Heart left ventricle (tissue), 16 donors: ENCODE measurements around the gene PHF1. TPM values are rescaled to one million over a fixed set of nuclear protein-coding genes. Genes with fewer than 3 reads are reported as not detected.

Experiments
- ATAC-seq, 4 donors: fragments of 200-7000 bp; cut with Tn5 transposase; one replicate each; pipeline ENCODE4 v1.9.1; 2020 to 2022; ENCODE audit warnings: moderate library complexity in 4 of 4, mild to moderate bottlenecking in 3 of 4, moderate number of reproducible peaks in 1 of 4
- DNase-seq, 5 donors: peaks; one replicate each; pipeline ENCODE4 v3.0.0-alpha.2; 2020
- H3K27ac ChIP-seq, 12 donors: fragments of 200-600 bp; sonication (generic) in 4 of 12; one replicate each; pipeline versions ENCODE4 v1.5.0 to v1.8.0; 2016 to 2022; ENCODE audit warnings: mild to moderate bottlenecking in 2 of 12
- H3K27me3 ChIP-seq, 9 donors: fragments of 200-600 bp; sonication (generic) in 2 of 9; one replicate each; pipeline versions ENCODE4 v1.5.1 to v1.8.0; 2016 to 2022; ENCODE audit warnings: mild to moderate bottlenecking in 3 of 9
- H3K36me3 ChIP-seq, 9 donors: fragments of 200-600 bp; sonication (generic) in 2 of 9; one replicate each; pipeline versions ENCODE4 v1.5.0 to v1.8.0; 2018 to 2022; ENCODE audit warnings: mild to moderate bottlenecking in 2 of 9
- H3K4me1 ChIP-seq, 12 donors: fragments of 200-600 bp; sonication (generic) in 4 of 12; one replicate each; pipeline versions ENCODE4 v1.5.0 to v1.8.0; 2016 to 2022; ENCODE audit warnings: mild to moderate bottlenecking in 3 of 12
- H3K4me3 ChIP-seq, 12 donors: fragments of 200-600 bp; sonication (generic) in 4 of 12; one replicate each; pipeline versions ENCODE4 v1.5.0 to v1.8.0; 2017 to 2022; ENCODE audit warnings: mild to moderate bottlenecking in 9 of 12, moderate library complexity in 4 of 12
- H3K9me3 ChIP-seq, 12 donors: fragments of 200-600 bp; sonication (generic) in 4 of 12; one replicate each; pipeline versions ENCODE4 v1.5.0 to v1.8.0; 2016 to 2022; ENCODE audit warnings: mild to moderate bottlenecking in 1 of 12
- CTCF ChIP-seq, 12 donors: fragments of 200-600 bp; sonication (generic) in 4 of 12; IDR thresholded peaks; one replicate each; pipeline versions ENCODE4 v1.5.0 to v1.8.0; 2018 to 2022; ENCODE audit warnings: antibody characterized with exemption in 12 of 12, mild to moderate bottlenecking in 5 of 12
- POLR2A ChIP-seq, 2 donors: fragments of 450-650 bp; IDR thresholded peaks; one replicate each; pipeline ENCODE4 v1.6.1; 2017; ENCODE audit warnings: antibody characterized with exemption in 2 of 2, mild to moderate bottlenecking in 2 of 2, moderate library complexity in 2 of 2
- WGBS, 4 donors: extraction: QIAGEN DNeasy Blood & Tissue Kit in 2 of 4; methylation state at CpG; one replicate each; pipeline versions ENCODE4 v1.1.5 to v1.1.7; 2013 to 2018; 5-methylcytosine and 5-hydroxymethylcytosine counted together
- intact Hi-C, 10 donors: fragments of 100-400 bp; cut with DNase I; formaldehyde crosslinking; loops; one replicate each; pipeline versions ENCODE4 v1.11.1 to v1.14.2; 2022
- polyA plus RNA-seq, 2 donors: library from polyadenylated mRNA; stranded (reverse); fragments of 200-250 nt; gene quantifications; one replicate each; pipeline ENCODE4 v1.2.3, GENCODE V29; 2013
- total RNA-seq, 9 donors: library from RNA; depleted of rRNA in 2 of 9; stranded (reverse); fragments of >200 nt in 2 of 9; fragmentation: NEBNext Ultra II Directional in 3 of 9; extraction: Animal tissue kit (Norgen Biotek cat#: 25700) in 3 of 9; gene quantifications; one replicate each; pipeline versions ENCODE4 v1.1.0 to v1.2.4, GENCODE V29; 2016 to 2023
- donor health status: ischemic (EF 13 %, LVEDD 7.1; RV severe dilation, severe dysfunction).
- donor health status: healthy with polysubstance abuse.
- donor health status: DM: no; HTN: yes; CAD: no.
- donor health status: DM: no; HTN: no; CAD: no.
- donor health status: ischemic (EF 25% LVEDD 6.9; RV normal size, moderate dysfunction).
- donor health status: ischemic (EF 25% LVEDD 5.7; RV mildly dilated, moderate dysfunction).
- donor health status: healthy.
- donor health status: DM: yes; HTN: yes; CAD: no.
- donor health status: ischemic (EF 35%, LVEDD 5.7; RV mildly dilated, moderate dysfunction).
- donor health status: nonischemic (EF 11% LVEDD 7.7; RV severe dilation, severe dysfunction).
- donor health status: DM: yes; HTN: yes; CAD: no.
- donor health status: PGD.
- donor health status: ischemic (EF 29% LVEDD 5.4; RV normal size, mild dysfunction).
- donor health status: nonischemic (EF 23%, LVEDD 6.1; RV moderate dilation, normal function).

Gene PHF1
- total and polyA plus RNA-seq, 11 donors = 43.0 to 82.1 (median 50.0) TPM

- DNase-seq = no peak
- peaks cover 0 to 18% (median 0%) of the 10 kb centered on the region in 9 donors for H3K36me3 ChIP-seq
- no peak overlapping the region for H3K4me3 ChIP-seq
- H3K4me1 ChIP-seq = peaks cover 0 to 7% (median 0%) of the 10 kb centered on the region in 12 donors
- H3K27me3 ChIP-seq = no peaks in the 10 kb centered on the region
- no peak for TF ChIP-seq POLR2A (IDR thresholded peaks at IDR 0.05)
- TF ChIP-seq CTCF (IDR thresholded peaks at IDR 0.05) = no peak
- ATAC-seq = no peak
- no peaks in the 10 kb centered on the region for H3K9me3 ChIP-seq
- no peak overlapping the region for H3K27ac ChIP-seq
- intact Hi-C loops = no loop called here
- WGBS, 4 donors = 90 to 97% (median 96%) methylated on average over 15 to 17 of the region's 17 CpGs
These were observed 4.7 kb upstream of the PHF1 start for GRCh38 chr6:33406126-33406525.

- WGBS, 4 donors = 75 to 81% (median 78%) methylated on average over 5 of the region's 5 CpGs
- peaks cover 0 to 14% (median 7%) of the 10 kb centered on the region in 12 donors for H3K4me1 ChIP-seq
- no peak for TF ChIP-seq POLR2A (IDR thresholded peaks at IDR 0.05)
- TF ChIP-seq CTCF (IDR thresholded peaks at IDR 0.05) = peak in 7 of 12 donors; percentile 12 to 46 (median 29)
- peaks cover 0 to 19% (median under 1%) of the 10 kb centered on the region in 9 donors for H3K36me3 ChIP-seq
- no peak for ATAC-seq
- no peak overlapping the region for H3K27ac ChIP-seq
- H3K4me3 ChIP-seq = no peak overlapping the region
- no peaks in the 10 kb centered on the region for H3K27me3 ChIP-seq
- no peaks in the 10 kb centered on the region for H3K9me3 ChIP-seq
- intact Hi-C loops = no loop called here
- DNase-seq = no peak
These were observed 3.6 kb upstream of the PHF1 start for GRCh38 chr6:33407132-33407718.

- TF ChIP-seq POLR2A (IDR thresholded peaks at IDR 0.05) (peak in 1 of 2 donors; percentile 64), CTCF (IDR thresholded peaks at IDR 0.05) (no peak)
- intact Hi-C loops = loop anchor here in 7 of 10 donors (1.0 to 10.0 kb wide), 6 partner anchors 8 to 208 kb away; partner anchors contain the start of genes KIFC1 (in 6 of the 7), CUTA (in 1 of the 7), HSD17B8 (in 1 of the 7) and RXRB (in 1 of the 7)
- H3K4me3 ChIP-seq = peak overlapping the region; percentile 68 to 100 (median 94)
- peaks cover 0 to 24% (median 14%) of the 10 kb centered on the region in 12 donors for H3K4me1 ChIP-seq
- H3K36me3 ChIP-seq = peaks cover 0 to 36% (median 30%) of the 10 kb centered on the region in 9 donors
- peak; percentile 98 to 99 (median 99) for DNase-seq
- H3K27me3 ChIP-seq = no peaks in the 10 kb centered on the region
- no peaks in the 10 kb centered on the region for H3K9me3 ChIP-seq
- peak; percentile 85 to 92 (median 91) for ATAC-seq
- 0 to 1% (median 0%) methylated on average over 21 to 65 of the region's 65 CpGs for WGBS, 4 donors
- peak overlapping the region; percentile 94 to 100 (median 99) for H3K27ac ChIP-seq
These were observed 634 bp upstream of the PHF1 start for GRCh38 chr6:33410050-33410710.

GRCh38 chr6:33411632-33412005 lies 805 bp downstream of the PHF1 start:
- peaks cover 1 to 32% (median 21%) of the 10 kb centered on the region in 12 donors for H3K4me1 ChIP-seq
- no peak for ATAC-seq
- H3K27me3 ChIP-seq = no peaks in the 10 kb centered on the region
- DNase-seq = no peak
- no peaks in the 10 kb centered on the region for H3K9me3 ChIP-seq
- H3K36me3 ChIP-seq = peaks cover 0 to 46% (median 44%) of the 10 kb centered on the region in 9 donors
- intact Hi-C loops = loop anchor here in 4 of 10 donors (2.0 to 10.0 kb wide), 3 partner anchors 21 to 209 kb away; partner anchors contain the start of genes HSD17B8 (in 1 of the 4), KIFC1 (in 1 of the 4), RXRB (in 1 of the 4) and SLC39A7 (in 1 of the 4)
- H3K27ac ChIP-seq = peak overlapping the region; percentile 94 to 100 (median 99)
- peak overlapping the region; percentile 68 to 100 (median 94) for H3K4me3 ChIP-seq
- 45 to 57% (median 54%) methylated on average over 6 of the region's 6 CpGs for WGBS, 4 donors
- TF ChIP-seq CTCF (IDR thresholded peaks at IDR 0.05) (no peak), POLR2A (IDR thresholded peaks at IDR 0.05) (no peak)
